Activated CD8-positive, alpha-beta T cell treated with anti-CD3 and anti-CD28 coated beads for 36 hours (primary cell): ENCODE measurements around the gene RAD51B. TPM values are rescaled to one million over a fixed set of nuclear protein-coding genes. Genes with fewer than 3 reads are reported as not detected.

Experiments
- ATAC-seq: fragments of 200-7000 bp; cut with Tn5 transposase; one replicate; pipeline ENCODE4 v1.10.0; 2021; ENCODE audit warnings: mild to moderate bottlenecking, moderate library complexity
- CTCF ChIA-PET: fragments of 350-600 bp; sonication (Branson Sonifier 250); formaldehyde crosslinking; loops from one replicate; lab custom pipeline; 2021; ENCODE audit warnings: antibody characterized with exemption; lab: Charles Lee
- POLR2A ChIA-PET: fragments of 350-600 bp; sonication (Branson Sonifier 250); formaldehyde crosslinking; loops from one replicate; lab custom pipeline; 2021; ENCODE audit warnings: antibody characterized with exemption; lab: Charles Lee
- DNase-seq: peaks from one replicate; pipeline ENCODE4 v3.0.0-alpha.2; 2020
- H3K27ac Mint-ChIP-seq: one replicate; pipeline ENCODE4 v1.8.0; 2021; ENCODE audit warnings: mild to moderate bottlenecking, mixed read lengths
- H3K27me3 Mint-ChIP-seq: one replicate; pipeline ENCODE4 v1.8.0; 2021; ENCODE audit warnings: mixed read lengths
- H3K36me3 Mint-ChIP-seq: one replicate; pipeline ENCODE4 v1.8.0; 2021; ENCODE audit warnings: low read depth, mixed read lengths
- H3K4me1 Mint-ChIP-seq: one replicate; pipeline ENCODE4 v1.8.0; 2021; ENCODE audit warnings: low read depth, mixed read lengths
- H3K4me3 Mint-ChIP-seq: one replicate; pipeline ENCODE4 v1.8.0; 2021; ENCODE audit warnings: mild to moderate bottlenecking, moderate library complexity, mixed read lengths
- H3K9me3 Mint-ChIP-seq: one replicate; pipeline ENCODE4 v1.8.0; 2021; ENCODE audit warnings: mixed read lengths
- intact Hi-C: fragments of 100-400 bp; cut with micrococcal nuclease; formaldehyde crosslinking; loops from one replicate; pipeline ENCODE4 v1.10.0; 2022
- total RNA-seq, 2 experiments: library from RNA; stranded (reverse); gene quantifications; one replicate each; pipeline ENCODE4 v1.2.3, GENCODE V29; 2021
- TF ChIP-seq, protein P1 (sequence below): fragments of 200-600 bp; IDR thresholded peaks from one replicate; pipeline ENCODE4 v1.8.0; 2022; ENCODE audit warnings: antibody characterized with exemption, mild to moderate bottlenecking

RAD51B gene
- total RNA-seq, 2 experiments from 2014 or later: 38.2 to 40.6 TPM

GRCh38 chr14:68081489-68081888, 261.9 kb downstream of the RAD51B start:
- no peak overlapping the region for H3K27ac Mint-ChIP-seq
- H3K4me3 Mint-ChIP-seq: no peak overlapping the region
- ChIA-PET CTCF (interaction anchor here (0.7 kb wide), 1 partner anchor 767 kb away, joined by 3 read pairs; no protein-coding TSS in a partner anchor), POLR2A (no interaction called here)
- intact Hi-C loops: no loop called here
- ATAC-seq (no peak), DNase-seq (peak; percentile 13)
- TF ChIP-seq, protein P1, sequence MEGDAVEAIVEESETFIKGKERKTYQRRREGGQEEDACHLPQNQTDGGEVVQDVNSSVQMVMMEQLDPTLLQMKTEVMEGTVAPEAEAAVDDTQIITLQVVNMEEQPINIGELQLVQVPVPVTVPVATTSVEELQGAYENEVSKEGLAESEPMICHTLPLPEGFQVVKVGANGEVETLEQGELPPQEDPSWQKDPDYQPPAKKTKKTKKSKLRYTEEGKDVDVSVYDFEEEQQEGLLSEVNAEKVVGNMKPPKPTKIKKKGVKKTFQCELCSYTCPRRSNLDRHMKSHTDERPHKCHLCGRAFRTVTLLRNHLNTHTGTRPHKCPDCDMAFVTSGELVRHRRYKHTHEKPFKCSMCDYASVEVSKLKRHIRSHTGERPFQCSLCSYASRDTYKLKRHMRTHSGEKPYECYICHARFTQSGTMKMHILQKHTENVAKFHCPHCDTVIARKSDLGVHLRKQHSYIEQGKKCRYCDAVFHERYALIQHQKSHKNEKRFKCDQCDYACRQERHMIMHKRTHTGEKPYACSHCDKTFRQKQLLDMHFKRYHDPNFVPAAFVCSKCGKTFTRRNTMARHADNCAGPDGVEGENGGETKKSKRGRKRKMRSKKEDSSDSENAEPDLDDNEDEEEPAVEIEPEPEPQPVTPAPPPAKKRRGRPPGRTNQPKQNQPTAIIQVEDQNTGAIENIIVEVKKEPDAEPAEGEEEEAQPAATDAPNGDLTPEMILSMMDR: no peak
- H3K4me1 Mint-ChIP-seq: peaks cover 4% of the 10 kb centered on the region
- no peaks in the 10 kb centered on the region for H3K9me3 Mint-ChIP-seq
- H3K27me3 Mint-ChIP-seq: no peaks in the 10 kb centered on the region
- H3K36me3 Mint-ChIP-seq: no peaks in the 10 kb centered on the region

- H3K27me3 Mint-ChIP-seq: no peaks in the 10 kb centered on the region
- H3K4me3 Mint-ChIP-seq: no peak overlapping the region
- no peaks in the 10 kb centered on the region for H3K36me3 Mint-ChIP-seq
- H3K4me1 Mint-ChIP-seq: peaks cover 4% of the 10 kb centered on the region
- H3K27ac Mint-ChIP-seq: no peak overlapping the region
- ATAC-seq (no peak), DNase-seq (no peak)
- intact Hi-C loops: no loop called here
- TF ChIP-seq, protein P1: no peak
- POLR2A ChIA-PET: no interaction called here
- H3K9me3 Mint-ChIP-seq: no peaks in the 10 kb centered on the region
- CTCF ChIA-PET: no interaction called here
Observed at GRCh38 chr14:68082698-68083291, 263.2 kb downstream of the RAD51B start.

- TF ChIP-seq, protein P1: no peak
- H3K27me3 Mint-ChIP-seq: no peaks in the 10 kb centered on the region
Observed at GRCh38 chr14:68084256-68084655, 264.7 kb downstream of the RAD51B start.

GRCh38 chr14:68085742-68086141, 266.2 kb downstream of the RAD51B start:
- Mint-ChIP-seq H3K27me3 (no peaks in the 10 kb centered on the region), H3K36me3 (no peaks in the 10 kb centered on the region), H3K4me1 (peaks cover 19% of the 10 kb centered on the region), H3K4me3 (no peak overlapping the region), H3K27ac (no peak overlapping the region), H3K9me3 (no peaks in the 10 kb centered on the region)
- ATAC-seq (no peak), DNase-seq (no peak)
- CTCF ChIA-PET: interaction anchor here (0.8 to 1.1 kb wide), 2 partner anchors 10 to 11 kb away, joined by 3 read pairs; no protein-coding TSS in a partner anchor
- POLR2A ChIA-PET: no interaction called here
- intact Hi-C loops: no loop called here
- TF ChIP-seq, protein P1: no peak

More at GRCh38 chr14:68084256-68084655, 264.7 kb downstream of the RAD51B start:
- no peaks in the 10 kb centered on the region for H3K9me3 Mint-ChIP-seq
- no peaks in the 10 kb centered on the region for H3K36me3 Mint-ChIP-seq
- ChIA-PET POLR2A (no interaction called here), CTCF (no interaction called here)
- intact Hi-C loops: no loop called here
- ATAC-seq (no peak), DNase-seq (no peak)
- peaks cover 18% of the 10 kb centered on the region for H3K4me1 Mint-ChIP-seq
- no peak overlapping the region for H3K27ac Mint-ChIP-seq
- H3K4me3 Mint-ChIP-seq: no peak overlapping the region

GRCh38 chr14:68088451-68088854, 268.9 kb downstream of the RAD51B start:
- no peaks in the 10 kb centered on the region for H3K27me3 Mint-ChIP-seq
- no peak overlapping the region for H3K4me3 Mint-ChIP-seq
- H3K9me3 Mint-ChIP-seq: peaks cover 2% of the 10 kb centered on the region
- ChIA-PET POLR2A (interaction anchor here (0.6 to 0.7 kb wide), 3 partner anchors 138 to 248 kb away, joined by 3 to 6 read pairs (median 4); no protein-coding TSS in a partner anchor), CTCF (interaction anchor here (0.7 to 1.4 kb wide), 4 partner anchors 12 to 735 kb away, joined by 3 to 5 read pairs (median 4); no protein-coding TSS in a partner anchor)
- intact Hi-C loops: no loop called here
- peaks cover 2% of the 10 kb centered on the region for H3K36me3 Mint-ChIP-seq
- TF ChIP-seq, protein P1: no peak
- ATAC-seq (no peak), DNase-seq (peak; percentile 33)
- no peak overlapping the region for H3K27ac Mint-ChIP-seq
- H3K4me1 Mint-ChIP-seq: peaks cover 19% of the 10 kb centered on the region
